ENCODE results near the gene GHRH.

The GHRH gene

GRCh38 chr20:37290158-37290810 is 28.7 kb upstream of the GHRH start:
- no peak for DNase-seq

GRCh38 chr20:37288091-37288490 is 26.5 kb upstream of the GHRH start:
- peak; percentile 29 for DNase-seq

- DNase-seq = no peak
Observed at GRCh38 chr20:37285664-37286374, 24.2 kb upstream of the GHRH start.

GRCh38 chr20:37284691-37285161 is 23.1 kb upstream of the GHRH start:
- no peak for DNase-seq

GRCh38 chr20:37283530-37284195 is 22.0 kb upstream of the GHRH start:
- no peak for DNase-seq

GRCh38 chr20:37282556-37282955 is 20.9 kb upstream of the GHRH start:
- DNase-seq = no peak

- DNase-seq = no peak
Observed at GRCh38 chr20:37280403-37280802, 18.8 kb upstream of the GHRH start.

GRCh38 chr20:37279820-37280219 is 18.2 kb upstream of the GHRH start:
- DNase-seq = no peak

- no peak for DNase-seq
Observed at GRCh38 chr20:37278966-37279590, 17.5 kb upstream of the GHRH start.

GRCh38 chr20:37277253-37277593 is 15.6 kb upstream of the GHRH start:
- no peak for DNase-seq

GRCh38 chr20:37276494-37277252 is 15.1 kb upstream of the GHRH start:
- DNase-seq = peak; percentile 68

GRCh38 chr20:37274851-37275524 is 13.4 kb upstream of the GHRH start:
- peak; percentile 76 for DNase-seq

GRCh38 chr20:37273988-37274387 is 12.4 kb upstream of the GHRH start:
- no peak for DNase-seq

GRCh38 chr20:37271421-37271768 is 9.8 kb upstream of the GHRH start:
- DNase-seq = no peak

- peak; percentile 87 for DNase-seq
Observed at GRCh38 chr20:37270576-37271420, 9.2 kb upstream of the GHRH start.

- no peak for DNase-seq
Observed at GRCh38 chr20:37267667-37268313, 6.2 kb upstream of the GHRH start.

- DNase-seq = no peak
Observed at GRCh38 chr20:37266940-37267666, 5.5 kb upstream of the GHRH start.

GRCh38 chr20:37265152-37265551 is 3.5 kb upstream of the GHRH start:
- peak; percentile 80 for DNase-seq

GRCh38 chr20:37263686-37264085 is 2.1 kb upstream of the GHRH start:
- DNase-seq = no peak

GRCh38 chr20:37262505-37262904 is 891 bp upstream of the GHRH start:
- no peak for DNase-seq

Measured in hematopoietic multipotent progenitor cell treated with erythropoietin and hydrocortisone succinate and interleukin-3 and kit ligand, for 4 days (in vitro differentiated cells).